Measurements from ENCODE around the gene ZNF239. TPM values are rescaled to one million over a fixed set of nuclear protein-coding genes. Genes with fewer than 3 reads are reported as not detected.

ZNF239 gene
- total and polyA plus RNA-seq, 2 donors (not counting 1 experiment from before 2014, with no cell fraction given) = 3.8 to 7.8 TPM

DNA sequence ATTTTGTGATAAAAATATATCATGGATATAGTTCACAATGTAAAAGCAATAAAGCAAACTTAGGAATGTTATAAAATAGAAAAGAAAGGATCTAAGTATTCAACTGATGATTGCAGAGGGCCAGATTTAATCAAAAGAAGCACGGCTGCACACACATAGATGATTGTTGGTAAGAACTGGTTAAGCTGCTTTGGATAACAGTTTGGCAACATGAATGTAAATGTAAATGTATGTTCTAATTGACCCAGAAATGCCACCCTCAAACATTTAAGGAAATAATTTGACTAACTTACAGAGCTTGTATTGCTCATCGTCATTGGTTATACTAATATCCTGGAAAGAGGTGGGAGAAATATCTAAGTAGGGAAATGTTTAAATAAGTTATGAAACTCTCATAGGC lies 45.0 kb upstream of the ZNF239 start:
- H3K79me2 ChIP-seq (ENCODE audit: control insufficient read depth, insufficient read depth, low read length) = no peaks in the 10 kb centered on the region
- H4K20me1 ChIP-seq (ENCODE audit: control insufficient read depth, extremely low read depth, insufficient read depth, low read length) = no peaks in the 10 kb centered on the region
- TF ChIP-seq, protein P1, sequence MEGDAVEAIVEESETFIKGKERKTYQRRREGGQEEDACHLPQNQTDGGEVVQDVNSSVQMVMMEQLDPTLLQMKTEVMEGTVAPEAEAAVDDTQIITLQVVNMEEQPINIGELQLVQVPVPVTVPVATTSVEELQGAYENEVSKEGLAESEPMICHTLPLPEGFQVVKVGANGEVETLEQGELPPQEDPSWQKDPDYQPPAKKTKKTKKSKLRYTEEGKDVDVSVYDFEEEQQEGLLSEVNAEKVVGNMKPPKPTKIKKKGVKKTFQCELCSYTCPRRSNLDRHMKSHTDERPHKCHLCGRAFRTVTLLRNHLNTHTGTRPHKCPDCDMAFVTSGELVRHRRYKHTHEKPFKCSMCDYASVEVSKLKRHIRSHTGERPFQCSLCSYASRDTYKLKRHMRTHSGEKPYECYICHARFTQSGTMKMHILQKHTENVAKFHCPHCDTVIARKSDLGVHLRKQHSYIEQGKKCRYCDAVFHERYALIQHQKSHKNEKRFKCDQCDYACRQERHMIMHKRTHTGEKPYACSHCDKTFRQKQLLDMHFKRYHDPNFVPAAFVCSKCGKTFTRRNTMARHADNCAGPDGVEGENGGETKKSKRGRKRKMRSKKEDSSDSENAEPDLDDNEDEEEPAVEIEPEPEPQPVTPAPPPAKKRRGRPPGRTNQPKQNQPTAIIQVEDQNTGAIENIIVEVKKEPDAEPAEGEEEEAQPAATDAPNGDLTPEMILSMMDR (conservative IDR thresholded peaks at IDR 0.05 in 1 of 2, IDR thresholded peaks at IDR 0.05 in 1 of 2; ENCODE audit: low read depth in 1 of 2, low read length in 2 of 2) = no peak
- TF ChIP-seq EZH2 (IDR thresholded peaks at IDR 0.05; ENCODE audit: low read length, missing control alignments) = no peak
- H3K4me1 ChIP-seq (ENCODE audit: control insufficient read depth, extremely low read depth, insufficient read depth, low read length) = no peaks in the 10 kb centered on the region
- no peak overlapping the region for H3K27ac ChIP-seq (ENCODE audit: insufficient read depth, low read length)
- H3K9me3 ChIP-seq (ENCODE audit: control insufficient read depth, insufficient read depth, low read depth, low read length) = no peaks in the 10 kb centered on the region
- no peak overlapping the region for H3K4me3 ChIP-seq (replicated peaks in 1 of 4; ENCODE audit: control extremely low read depth in 1 of 4, insufficient read depth in 1 of 4, low read depth in 3 of 4, low read length in 4 of 4)
- H3K9ac ChIP-seq (ENCODE audit: insufficient read depth, low read length) = no peak overlapping the region
- no peak overlapping the region for H2AFZ ChIP-seq (ENCODE audit: low read length)
- no peaks in the 10 kb centered on the region for H3K27me3 ChIP-seq (ENCODE audit: control insufficient read depth, insufficient read depth, low read length)
- no peak for DNase-seq (ENCODE audit: low read depth in 2 of 2)
- no peaks in the 10 kb centered on the region for H3K36me3 ChIP-seq (ENCODE audit: control insufficient read depth, insufficient read depth, low read length)
- H3K4me2 ChIP-seq (ENCODE audit: extremely low read depth, insufficient read depth, low read length) = no peak overlapping the region

DNA sequence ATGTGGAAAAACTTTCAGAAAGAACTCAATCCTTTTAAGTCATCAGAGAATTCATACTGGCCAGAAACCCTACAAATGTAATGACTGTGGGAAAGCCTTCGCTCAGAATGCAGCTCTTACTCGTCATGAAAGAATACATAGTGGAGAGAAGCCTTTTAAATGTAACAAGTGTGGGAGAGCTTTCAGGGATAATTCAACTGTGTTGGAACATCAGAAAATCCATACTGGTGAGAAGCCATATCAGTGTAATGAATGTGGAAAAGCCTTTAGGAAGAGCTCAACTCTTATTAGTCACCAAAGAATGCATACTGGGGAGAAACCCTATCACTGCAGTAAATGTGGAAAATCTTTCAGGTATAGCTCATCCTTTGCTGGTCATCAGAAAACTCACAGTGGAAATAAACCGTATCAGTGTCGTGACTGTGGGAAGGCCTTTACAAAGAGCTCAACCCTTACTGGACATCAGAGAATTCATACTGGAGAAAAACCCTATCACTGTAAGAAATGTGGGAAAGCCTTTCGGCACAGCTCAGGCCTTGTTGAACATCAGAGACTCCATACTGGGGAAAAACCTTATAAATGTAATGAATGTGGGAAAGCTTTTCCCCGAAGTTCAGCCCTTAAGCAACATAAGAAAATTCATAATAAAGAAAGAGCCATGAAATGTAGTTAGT lies 42.4 kb upstream of the ZNF239 start:
- Histone ChIP-seq H3K4me3 (replicated peaks in 1 of 4; ENCODE audit: control extremely low read depth in 1 of 4, insufficient read depth in 1 of 4, low read depth in 3 of 4, low read length in 4 of 4) (no peak overlapping the region), H3K79me2 (ENCODE audit: control insufficient read depth, insufficient read depth, low read length) (no peaks in the 10 kb centered on the region), H3K36me3 (ENCODE audit: control insufficient read depth, insufficient read depth, low read length) (no peaks in the 10 kb centered on the region), H3K9ac (ENCODE audit: insufficient read depth, low read length) (no peak overlapping the region), H3K27ac (ENCODE audit: insufficient read depth, low read length) (no peak overlapping the region), H3K4me2 (ENCODE audit: extremely low read depth, insufficient read depth, low read length) (no peak overlapping the region), H3K4me1 (ENCODE audit: control insufficient read depth, extremely low read depth, insufficient read depth, low read length) (no peaks in the 10 kb centered on the region), H2AFZ (ENCODE audit: low read length) (no peak overlapping the region), H3K27me3 (ENCODE audit: control insufficient read depth, insufficient read depth, low read length) (no peaks in the 10 kb centered on the region), H4K20me1 (ENCODE audit: control insufficient read depth, extremely low read depth, insufficient read depth, low read length) (no peaks in the 10 kb centered on the region), H3K9me3 (ENCODE audit: control insufficient read depth, insufficient read depth, low read depth, low read length) (no peaks in the 10 kb centered on the region)
- TF ChIP-seq, protein P1 (conservative IDR thresholded peaks at IDR 0.05 in 1 of 2, IDR thresholded peaks at IDR 0.05 in 1 of 2; ENCODE audit: low read depth in 1 of 2, low read length in 2 of 2) = no peak
- no peak for TF ChIP-seq EZH2 (IDR thresholded peaks at IDR 0.05; ENCODE audit: low read length, missing control alignments)
- no peak for DNase-seq (ENCODE audit: low read depth in 2 of 2)

DNA sequence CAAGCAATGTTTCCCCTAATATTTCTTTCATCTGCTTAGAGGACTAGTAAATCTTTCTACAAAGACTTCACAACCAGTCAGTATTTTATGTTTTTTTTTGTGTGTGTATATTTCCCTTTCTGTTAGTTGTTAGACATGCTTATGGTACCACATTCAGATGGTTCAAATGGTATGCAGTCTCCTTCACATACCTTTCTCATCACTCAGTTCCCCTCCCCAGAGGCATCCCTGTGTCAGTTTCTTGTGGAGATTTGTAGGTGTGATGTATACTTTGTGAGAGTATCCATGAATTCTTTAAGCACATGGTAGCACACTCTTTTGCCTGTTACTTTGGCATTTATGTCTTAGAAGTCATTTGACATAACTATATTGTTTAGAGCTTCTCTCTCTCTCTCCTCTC lies 36.2 kb upstream of the ZNF239 start:
- H3K4me2 ChIP-seq (ENCODE audit: extremely low read depth, insufficient read depth, low read length) = no peak overlapping the region
- H3K9ac ChIP-seq (ENCODE audit: insufficient read depth, low read length) = no peak overlapping the region
- no peaks in the 10 kb centered on the region for H3K79me2 ChIP-seq (ENCODE audit: control insufficient read depth, insufficient read depth, low read length)
- no peak for TF ChIP-seq EZH2 (IDR thresholded peaks at IDR 0.05; ENCODE audit: low read length, missing control alignments)
- TF ChIP-seq, protein P1 (conservative IDR thresholded peaks at IDR 0.05 in 1 of 2, IDR thresholded peaks at IDR 0.05 in 1 of 2; ENCODE audit: low read depth in 1 of 2, low read length in 2 of 2) = no peak
- H3K4me1 ChIP-seq (ENCODE audit: control insufficient read depth, extremely low read depth, insufficient read depth, low read length) = no peaks in the 10 kb centered on the region
- DNase-seq (ENCODE audit: low read depth in 2 of 2) = peak in 1 of 2 donors; percentile 53
- H4K20me1 ChIP-seq (ENCODE audit: control insufficient read depth, extremely low read depth, insufficient read depth, low read length) = no peaks in the 10 kb centered on the region
- H2AFZ ChIP-seq (ENCODE audit: low read length) = no peak overlapping the region
- no peak overlapping the region for H3K27ac ChIP-seq (ENCODE audit: insufficient read depth, low read length)
- H3K27me3 ChIP-seq (ENCODE audit: control insufficient read depth, insufficient read depth, low read length) = no peaks in the 10 kb centered on the region
- no peak overlapping the region for H3K4me3 ChIP-seq (replicated peaks in 1 of 4; ENCODE audit: control extremely low read depth in 1 of 4, insufficient read depth in 1 of 4, low read depth in 3 of 4, low read length in 4 of 4)
- H3K9me3 ChIP-seq (ENCODE audit: control insufficient read depth, insufficient read depth, low read depth, low read length) = no peaks in the 10 kb centered on the region
- H3K36me3 ChIP-seq (ENCODE audit: control insufficient read depth, insufficient read depth, low read length) = no peaks in the 10 kb centered on the region
